BE2C (cell line): Measurements from ENCODE around the gene CIP2A. TPM values are rescaled to one million over a fixed set of nuclear protein-coding genes. Genes with fewer than 3 reads are reported as not detected.
"Not testable (repeated sequence)": the region's sequence is repeated elsewhere in the genome, so short reads cannot be mapped to it uniquely, and the experiment has no call there.

ENCODE experiments used
- DNase-seq: peaks from one replicate; pipeline ENCODE4 v3.0.0-alpha.2; 2020
- H3K27me3 ChIP-seq: fragments of 250-450 bp; sonication (Bioruptor Pico); 2 replicates; pipeline ENCODE4 v1.5.1; 2020; ENCODE audit warnings: mild to moderate bottlenecking
- H3K36me3 ChIP-seq: fragments of 250-450 bp; sonication (Bioruptor Pico); 2 replicates; pipeline ENCODE4 v1.5.1; 2020; ENCODE audit warnings: mild to moderate bottlenecking
- H3K4me1 ChIP-seq: fragments of 250-450 bp; sonication (Bioruptor Pico); 2 replicates; pipeline ENCODE4 v1.5.1; 2020
- H3K4me3 ChIP-seq: 2 replicates; pipeline ENCODE4 v1.5.1; 2011; ENCODE audit warnings: low read depth, low read length
- H3K9me3 ChIP-seq: fragments of 250-450 bp; sonication (Bioruptor Pico); 2 replicates; pipeline ENCODE4 v1.5.1; 2020
- polyA plus RNA-seq: library from polyadenylated mRNA; unstranded; fragments of >200 nt; gene quantifications from one replicate; pipeline ENCODE4 v1.2.1, GENCODE V29; 2012; ENCODE audit warnings: low read depth, missing spikeins; ENCODE audit not compliant: insufficient read length, insufficient read depth
- TF ChIP-seq, protein P1 (sequence below): IDR thresholded peaks from 2 replicates; pipeline ENCODE4 v1.5.1; 2012; ENCODE audit warnings: mild to moderate bottlenecking, low read depth, low read length

Gene CIP2A
- 2.8 TPM for polyA plus RNA-seq

DNA sequence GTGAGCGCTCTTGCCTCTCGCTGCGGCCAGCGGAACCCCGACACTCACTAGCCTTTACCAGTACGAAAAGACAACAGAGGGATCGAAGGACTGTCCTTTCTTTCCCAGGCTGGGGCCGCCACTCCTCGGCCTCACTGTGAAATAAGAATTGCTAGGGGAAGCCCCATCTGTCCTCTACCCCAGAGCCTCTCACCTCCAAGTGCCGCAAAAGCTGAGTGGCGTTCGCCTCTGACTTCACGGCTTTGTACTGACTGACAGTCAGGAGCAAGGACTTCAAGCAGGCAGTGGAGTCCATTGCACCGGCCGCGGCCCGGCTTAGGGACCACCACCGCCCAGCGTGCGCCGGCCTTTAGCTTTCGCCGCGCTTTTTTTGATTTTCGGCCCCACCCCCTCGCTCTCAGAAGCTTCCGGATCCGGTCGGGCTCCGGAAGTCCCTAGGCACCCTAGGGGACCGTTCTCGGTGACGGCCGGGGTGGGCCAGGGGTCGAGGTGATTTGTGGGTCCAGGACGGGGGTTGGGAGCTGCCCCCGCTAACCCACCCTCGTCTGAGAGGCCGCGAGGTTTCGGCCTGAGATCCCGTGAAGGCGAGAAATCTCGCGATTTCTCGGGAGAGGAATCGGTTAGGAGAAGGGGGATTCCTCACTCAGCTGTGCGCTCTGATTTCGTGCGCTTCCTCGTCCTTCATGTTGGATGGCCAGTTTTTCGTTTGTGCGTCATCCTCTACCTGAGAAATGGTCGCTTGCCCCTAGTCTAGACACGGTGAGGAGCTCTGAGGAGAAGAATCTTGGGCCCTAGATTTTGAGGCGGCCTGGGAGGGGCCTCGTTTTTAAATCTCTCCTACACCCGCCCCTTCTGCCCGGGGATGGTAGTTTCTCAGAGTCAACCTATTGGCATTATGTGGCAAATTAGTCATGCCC is at the start of gene CIP2A, which contains the start of gene DZIP3:
TSS of gene CIP2A (minus strand) at position 358 of the 917 bp plus-strand sequence. CDS start at position 295, 63 bp downstream.
TSS of gene DZIP3 (plus strand) at position 642 of the 917 bp plus-strand sequence. CDS start 15,685 bp downstream, outside the sequence.
- Histone ChIP-seq H3K4me3 (peak within 1 kb of the TSS; percentile 90), H3K4me1 (no peaks in the 10 kb centered on the region), H3K27me3 (no peaks in the 10 kb centered on the region), H3K36me3 (peaks cover 9% of the 10 kb centered on the region), H3K9me3 (no peaks in the 10 kb centered on the region)
- DNase-seq = peak; percentile 98
- TF ChIP-seq, protein P1, sequence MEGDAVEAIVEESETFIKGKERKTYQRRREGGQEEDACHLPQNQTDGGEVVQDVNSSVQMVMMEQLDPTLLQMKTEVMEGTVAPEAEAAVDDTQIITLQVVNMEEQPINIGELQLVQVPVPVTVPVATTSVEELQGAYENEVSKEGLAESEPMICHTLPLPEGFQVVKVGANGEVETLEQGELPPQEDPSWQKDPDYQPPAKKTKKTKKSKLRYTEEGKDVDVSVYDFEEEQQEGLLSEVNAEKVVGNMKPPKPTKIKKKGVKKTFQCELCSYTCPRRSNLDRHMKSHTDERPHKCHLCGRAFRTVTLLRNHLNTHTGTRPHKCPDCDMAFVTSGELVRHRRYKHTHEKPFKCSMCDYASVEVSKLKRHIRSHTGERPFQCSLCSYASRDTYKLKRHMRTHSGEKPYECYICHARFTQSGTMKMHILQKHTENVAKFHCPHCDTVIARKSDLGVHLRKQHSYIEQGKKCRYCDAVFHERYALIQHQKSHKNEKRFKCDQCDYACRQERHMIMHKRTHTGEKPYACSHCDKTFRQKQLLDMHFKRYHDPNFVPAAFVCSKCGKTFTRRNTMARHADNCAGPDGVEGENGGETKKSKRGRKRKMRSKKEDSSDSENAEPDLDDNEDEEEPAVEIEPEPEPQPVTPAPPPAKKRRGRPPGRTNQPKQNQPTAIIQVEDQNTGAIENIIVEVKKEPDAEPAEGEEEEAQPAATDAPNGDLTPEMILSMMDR = no peak

DNA sequence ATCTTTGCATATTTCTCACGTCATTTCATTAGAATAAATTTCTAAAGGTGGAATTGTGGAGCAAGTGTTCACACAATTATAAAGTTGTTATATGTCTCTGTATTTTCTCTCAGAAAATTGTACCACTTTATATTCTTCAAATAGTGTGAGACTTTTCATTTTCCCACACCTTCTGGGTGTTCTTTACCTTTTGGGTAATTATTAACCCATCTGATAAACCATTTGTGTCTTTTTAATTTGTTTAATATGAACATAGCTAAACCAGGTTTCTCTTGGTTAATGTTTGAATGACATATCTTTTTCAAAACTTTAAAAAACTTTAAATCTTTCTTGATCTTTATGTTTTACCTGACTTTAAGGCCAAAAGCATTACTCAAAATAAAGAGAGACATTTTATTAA is 40.7 kb upstream of the CIP2A start:
- no peak overlapping the region for H3K4me3 ChIP-seq
- DNase-seq = no peak
- no peaks in the 10 kb centered on the region for H3K4me1 ChIP-seq
- TF ChIP-seq, protein P1 = no peak
- no peaks in the 10 kb centered on the region; the same call in 1 of the 2 replicates for H3K36me3 ChIP-seq
- H3K27me3 ChIP-seq = no peaks in the 10 kb centered on the region
- H3K9me3 ChIP-seq = no peaks in the 10 kb centered on the region

DNA sequence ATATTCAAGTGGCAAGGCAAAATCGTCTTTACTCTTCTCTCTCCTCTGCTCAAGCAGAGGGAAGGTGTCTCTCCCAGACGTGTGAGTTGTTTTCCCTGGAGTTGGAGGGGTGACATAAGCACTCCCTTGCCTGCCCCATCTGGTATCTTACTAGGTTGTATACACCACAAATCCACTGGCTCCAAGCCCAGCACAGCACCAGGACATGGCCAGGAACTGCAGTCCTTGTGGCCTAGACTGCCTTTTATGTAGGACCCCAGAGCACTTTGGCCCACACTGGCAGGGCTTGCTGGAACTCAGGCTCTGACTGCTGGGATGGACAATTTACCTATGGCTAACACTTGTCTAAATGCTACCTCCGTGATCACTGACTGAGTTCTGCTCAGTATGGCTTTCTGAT is 34.3 kb upstream of the CIP2A start:
- Histone ChIP-seq H3K4me3 (no peak overlapping the region), H3K27me3 (no peaks in the 10 kb centered on the region), H3K36me3 (no peaks in the 10 kb centered on the region; the same call in 1 of the 2 replicates), H3K9me3 (no peaks in the 10 kb centered on the region), H3K4me1 (no peaks in the 10 kb centered on the region)
- no peak for DNase-seq
- TF ChIP-seq, protein P1 = no peak

DNA sequence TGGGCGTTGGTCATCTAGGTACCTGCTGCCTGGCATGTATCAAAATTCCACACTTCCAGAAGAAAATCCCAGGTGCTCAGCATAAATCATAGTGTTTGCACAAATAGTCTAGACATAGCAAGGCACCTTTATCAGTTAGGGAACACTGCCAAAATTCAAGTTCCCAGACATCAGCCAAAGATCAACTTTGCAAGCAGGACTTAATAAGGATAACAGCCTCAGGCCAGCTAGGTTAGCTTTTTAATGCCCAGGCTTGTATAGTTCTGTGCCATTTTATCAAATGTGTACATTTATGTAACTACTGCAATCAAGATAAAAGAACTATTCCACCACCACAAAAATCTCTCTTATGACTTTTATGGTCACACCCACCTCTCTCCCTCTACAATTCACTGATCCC is 31.0 kb upstream of the CIP2A start:
- no peaks in the 10 kb centered on the region for H3K4me1 ChIP-seq
- no peaks in the 10 kb centered on the region for H3K36me3 ChIP-seq
- H3K27me3 ChIP-seq = no peaks in the 10 kb centered on the region
- H3K9me3 ChIP-seq = no peaks in the 10 kb centered on the region
- TF ChIP-seq, protein P1 = no peak
- H3K4me3 ChIP-seq = no peak overlapping the region
- no peak for DNase-seq

DNA sequence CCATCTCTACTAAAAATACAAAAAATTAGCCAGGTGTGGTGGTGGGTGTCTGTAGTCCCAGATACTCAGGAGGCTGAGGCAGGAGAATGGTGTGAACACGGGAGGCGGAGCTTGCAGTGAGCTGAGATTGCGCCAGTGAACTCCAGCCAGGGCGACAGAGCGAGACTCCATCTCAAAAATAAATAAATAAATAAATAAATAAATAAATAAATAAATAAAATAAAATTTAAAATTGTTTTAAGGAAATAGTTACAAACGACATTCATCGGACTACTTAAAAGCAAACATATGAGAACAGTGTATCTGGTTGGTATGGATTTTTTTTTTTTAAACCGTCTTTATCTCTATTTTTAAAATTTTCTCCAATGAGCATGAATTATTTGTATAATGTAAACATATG is 26.9 kb upstream of the CIP2A start:
- not testable (repeated sequence) for H3K27me3 ChIP-seq, H3K4me3 ChIP-seq, H3K36me3 ChIP-seq, H3K4me1 ChIP-seq, DNase-seq, H3K9me3 ChIP-seq

DNA sequence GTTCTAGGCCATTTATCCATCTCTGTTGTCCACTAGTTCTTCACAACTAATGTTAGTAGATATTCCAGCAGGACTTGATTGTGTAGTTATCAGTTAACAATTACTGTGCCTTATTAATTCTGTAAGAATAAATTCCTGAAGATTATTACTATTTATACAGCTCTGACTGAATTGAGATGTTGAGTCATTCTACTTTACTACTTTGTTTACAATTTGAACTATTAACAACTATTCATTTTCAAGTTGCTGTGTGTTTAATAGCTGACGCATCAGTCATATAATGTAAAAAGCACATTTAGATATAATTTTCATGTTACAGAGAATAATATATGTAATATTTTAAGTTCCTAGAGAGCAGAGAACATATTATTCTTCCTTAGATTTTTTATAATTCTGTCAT is 21.4 kb upstream of the CIP2A start:
- no peaks in the 10 kb centered on the region for H3K27me3 ChIP-seq
- no peak for DNase-seq
- no peak overlapping the region for H3K4me3 ChIP-seq
- H3K4me1 ChIP-seq = no peaks in the 10 kb centered on the region
- TF ChIP-seq, protein P1 = no peak
- no peaks in the 10 kb centered on the region for H3K36me3 ChIP-seq
- H3K9me3 ChIP-seq = no peaks in the 10 kb centered on the region
